T47D (cell line): ENCODE results near the gene DCTD.

Source experiments
- DNase-seq, 2 experiments: peaks; one replicate each; pipeline versions ENCODE4 v3.0.0 to v3.0.0-alpha.2; 2011 to 2012; ENCODE audit warnings: low read depth in 1 of 2, low spot score in 1 of 2
- JUND ChIP-seq: IDR thresholded peaks from 2 replicates; pipeline ENCODE4 v1.6.1; 2012; ENCODE audit warnings: low read depth
- in situ Hi-C: cut with HindIII; loops from 2 replicates; pipeline ENCODE4 v1.10.0; 2016; ENCODE audit warnings: low sequenced_read_pairs, low pct_unique_long_range_greater_than_20kb

Gene DCTD

GRCh38 chr4:182869697-182870096 lies 47.5 kb downstream of the DCTD start:
- in situ Hi-C loops, result no loop called here
- no peak for TF ChIP-seq JUND
- no peak for DNase-seq

GRCh38 chr4:182866746-182867145 lies 50.4 kb downstream of the DCTD start:
- in situ Hi-C loops, result no loop called here
- DNase-seq, result no peak
- no peak for TF ChIP-seq JUND

GRCh38 chr4:182863501-182863900 lies 53.7 kb downstream of the DCTD start:
- in situ Hi-C loops, result no loop called here
- DNase-seq, result no peak
- TF ChIP-seq JUND, result no peak

GRCh38 chr4:182862921-182863320 lies 54.3 kb downstream of the DCTD start:
- DNase-seq, result no peak
- in situ Hi-C loops, result no loop called here
- no peak for TF ChIP-seq JUND

- in situ Hi-C loops, result no loop called here
- peak in 1 of 2 experiments; percentile 9 for DNase-seq
- TF ChIP-seq JUND, result no peak
Observed at GRCh38 chr4:182862141-182862875, 54.9 kb downstream of the DCTD start.

- in situ Hi-C loops, result no loop called here
Observed at GRCh38 chr4:182861346-182861745, 55.8 kb downstream of the DCTD start.

GRCh38 chr4:182859730-182860129 lies 57.5 kb downstream of the DCTD start:
- no peak for DNase-seq
- in situ Hi-C loops, result no loop called here
- no peak for TF ChIP-seq JUND

More at GRCh38 chr4:182861346-182861745, 55.8 kb downstream of the DCTD start:
- no peak for TF ChIP-seq JUND
- no peak for DNase-seq

GRCh38 chr4:182858711-182859110 lies 58.5 kb downstream of the DCTD start:
- in situ Hi-C loops, result no loop called here
- no peak for DNase-seq
- no peak for TF ChIP-seq JUND

GRCh38 chr4:182856862-182857261 lies 60.3 kb downstream of the DCTD start:
- in situ Hi-C loops, result no loop called here
- no peak for TF ChIP-seq JUND
- DNase-seq, result no peak

- in situ Hi-C loops, result no loop called here
- TF ChIP-seq JUND, result no peak
- DNase-seq, result no peak
Observed at GRCh38 chr4:182855877-182856276, 61.3 kb downstream of the DCTD start.

- TF ChIP-seq JUND, result no peak
- no peak for DNase-seq
- in situ Hi-C loops, result no loop called here
Observed at GRCh38 chr4:182855312-182855711, 61.9 kb downstream of the DCTD start.

- no peak for TF ChIP-seq JUND
- in situ Hi-C loops, result no loop called here
- DNase-seq, result no peak
Observed at GRCh38 chr4:182854466-182854865, 62.7 kb downstream of the DCTD start.

GRCh38 chr4:182853731-182854330 lies 63.4 kb downstream of the DCTD start:
- DNase-seq, result no peak
- in situ Hi-C loops, result no loop called here
- no peak for TF ChIP-seq JUND
